Lower lobe of right lung (tissue), 2 donors: ENCODE data around the gene DCXR. TPM values are rescaled to one million over a fixed set of nuclear protein-coding genes. Genes with fewer than 3 reads are reported as not detected.

ENCODE experiments used
- ATAC-seq, 2 donors: fragments of 200-7000 bp; cut with Tn5 transposase; one replicate each; pipeline ENCODE4 v1.9.1; 2020 to 2022; ENCODE audit warnings: mild to moderate bottlenecking in 2 of 2, moderate library complexity in 2 of 2
- DNase-seq: peaks from one replicate; pipeline ENCODE4 v3.0.0-alpha.2; 2020
- H3K27ac ChIP-seq: fragments of 200-600 bp; one replicate; pipeline ENCODE4 v1.8.0; 2022
- H3K27me3 ChIP-seq: fragments of 200-600 bp; one replicate; pipeline ENCODE4 v1.8.0; 2022; ENCODE audit warnings: low read depth
- H3K36me3 ChIP-seq: fragments of 200-600 bp; one replicate; pipeline ENCODE4 v1.8.0; 2022; ENCODE audit warnings: mild to moderate bottlenecking
- H3K4me1 ChIP-seq: fragments of 200-600 bp; one replicate; pipeline ENCODE4 v1.8.0; 2022
- H3K4me3 ChIP-seq: fragments of 200-600 bp; one replicate; pipeline ENCODE4 v1.8.0; 2022; ENCODE audit warnings: mild to moderate bottlenecking
- H3K9me3 ChIP-seq: fragments of 200-600 bp; one replicate; pipeline ENCODE4 v1.8.0; 2022
- intact Hi-C: fragments of 100-400 bp; cut with DNase I; formaldehyde crosslinking; loops from one replicate; pipeline ENCODE4 v1.11.0; 2022
- total RNA-seq: library from RNA; stranded (reverse); fragmentation: NEBNext Ultra II Directional; extraction: Animal tissue kit (Norgen Biotek cat#: 25700); gene quantifications from one replicate; pipeline ENCODE4 v1.2.1, GENCODE V29; 2021
- TF ChIP-seq, protein P1 (sequence below): fragments of 200-600 bp; IDR thresholded peaks from one replicate; pipeline ENCODE4 v1.8.0; 2022; ENCODE audit warnings: antibody characterized with exemption, mild to moderate bottlenecking
- donor health status: DM: no; HTN: yes; CAD: no; lungs with severe emphysema.

Gene DCXR
- total RNA-seq, 1 donor from 2014 or later, result 133 TPM

DNA sequence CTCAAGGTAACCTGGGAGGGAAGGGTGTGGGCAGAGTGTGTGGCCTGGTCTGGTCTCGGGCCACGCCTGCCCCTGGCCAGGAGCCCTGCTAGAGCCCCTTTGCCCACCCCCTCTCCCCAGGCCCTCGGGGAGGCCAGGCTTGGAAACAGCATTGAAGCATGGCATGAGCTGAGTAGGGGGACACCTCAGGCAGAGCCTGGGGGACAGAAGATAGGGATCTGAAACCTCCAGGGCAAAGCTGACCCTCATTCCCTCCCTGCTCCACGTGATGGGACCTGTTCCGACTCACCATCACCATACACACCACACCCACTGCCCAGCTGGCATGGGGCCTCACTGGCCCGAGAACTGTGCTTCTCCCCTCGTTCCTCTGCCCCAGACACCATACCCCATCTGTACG, 11.6 kb upstream of the DCXR start:
- H3K36me3 ChIP-seq, result peaks cover 39% of the 10 kb centered on the region

GRCh38 chr17:82048571-82048971, 11.1 kb upstream of the DCXR start:
- H3K27me3 ChIP-seq, result no peaks in the 10 kb centered on the region
- no peak for ATAC-seq
- no peaks in the 10 kb centered on the region for H3K9me3 ChIP-seq
- peaks cover 34% of the 10 kb centered on the region for H3K4me1 ChIP-seq
- DNase-seq, result no peak
- TF ChIP-seq, protein P1, sequence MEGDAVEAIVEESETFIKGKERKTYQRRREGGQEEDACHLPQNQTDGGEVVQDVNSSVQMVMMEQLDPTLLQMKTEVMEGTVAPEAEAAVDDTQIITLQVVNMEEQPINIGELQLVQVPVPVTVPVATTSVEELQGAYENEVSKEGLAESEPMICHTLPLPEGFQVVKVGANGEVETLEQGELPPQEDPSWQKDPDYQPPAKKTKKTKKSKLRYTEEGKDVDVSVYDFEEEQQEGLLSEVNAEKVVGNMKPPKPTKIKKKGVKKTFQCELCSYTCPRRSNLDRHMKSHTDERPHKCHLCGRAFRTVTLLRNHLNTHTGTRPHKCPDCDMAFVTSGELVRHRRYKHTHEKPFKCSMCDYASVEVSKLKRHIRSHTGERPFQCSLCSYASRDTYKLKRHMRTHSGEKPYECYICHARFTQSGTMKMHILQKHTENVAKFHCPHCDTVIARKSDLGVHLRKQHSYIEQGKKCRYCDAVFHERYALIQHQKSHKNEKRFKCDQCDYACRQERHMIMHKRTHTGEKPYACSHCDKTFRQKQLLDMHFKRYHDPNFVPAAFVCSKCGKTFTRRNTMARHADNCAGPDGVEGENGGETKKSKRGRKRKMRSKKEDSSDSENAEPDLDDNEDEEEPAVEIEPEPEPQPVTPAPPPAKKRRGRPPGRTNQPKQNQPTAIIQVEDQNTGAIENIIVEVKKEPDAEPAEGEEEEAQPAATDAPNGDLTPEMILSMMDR, result no peak
- no peak overlapping the region for H3K27ac ChIP-seq
- peaks cover 34% of the 10 kb centered on the region for H3K36me3 ChIP-seq
- no peak overlapping the region for H3K4me3 ChIP-seq
- intact Hi-C loops, result no loop called here

More for the DNA sequence above, 11.6 kb upstream of the DCXR start:
- intact Hi-C loops, result no loop called here
- TF ChIP-seq, protein P1, result no peak
- no peak overlapping the region for H3K27ac ChIP-seq
- peaks cover 37% of the 10 kb centered on the region for H3K4me1 ChIP-seq
- no peak for ATAC-seq
- no peaks in the 10 kb centered on the region for H3K27me3 ChIP-seq
- no peak overlapping the region for H3K4me3 ChIP-seq
- DNase-seq, result no peak
- H3K9me3 ChIP-seq, result no peaks in the 10 kb centered on the region

DNA sequence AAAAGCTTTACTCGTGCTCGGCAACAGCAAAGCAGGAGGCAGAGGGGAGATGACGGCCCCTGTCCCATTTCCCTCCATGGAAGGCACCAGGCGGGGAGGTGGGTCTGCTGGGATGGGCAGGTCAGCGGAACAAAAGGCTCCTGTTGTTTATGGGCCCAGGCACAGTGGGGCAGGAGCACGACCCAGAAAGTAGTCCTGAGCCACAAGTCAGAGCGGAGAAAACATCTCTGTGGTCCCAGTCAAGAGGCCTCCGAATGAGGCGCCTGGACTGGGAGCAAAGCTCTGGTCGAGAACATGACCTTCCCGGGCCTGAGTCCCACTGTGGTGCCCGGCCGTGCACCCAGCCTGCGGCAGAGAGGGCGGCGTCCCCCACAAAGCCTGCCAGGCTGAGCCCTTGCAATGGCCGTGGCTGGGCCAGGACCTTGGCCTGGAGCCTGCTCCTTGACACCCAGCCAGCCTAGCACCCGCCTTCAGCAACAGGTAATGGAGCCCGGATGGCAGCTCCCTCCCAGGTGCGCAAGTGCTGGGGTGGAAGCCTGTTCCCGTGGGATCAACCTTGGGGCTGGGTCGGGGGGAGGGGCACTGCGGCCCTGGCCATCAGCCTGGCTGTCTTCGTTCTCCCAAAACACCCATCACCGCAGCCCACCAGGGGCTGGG, 10.5 kb upstream of the DCXR start:
- no peak overlapping the region for H3K4me3 ChIP-seq
- ATAC-seq (no peak), DNase-seq (no peak)
- no peaks in the 10 kb centered on the region for H3K9me3 ChIP-seq
- intact Hi-C loops, result no loop called here
- peaks cover 29% of the 10 kb centered on the region for H3K36me3 ChIP-seq
- H3K4me1 ChIP-seq, result peaks cover 28% of the 10 kb centered on the region
- no peaks in the 10 kb centered on the region for H3K27me3 ChIP-seq
- no peak overlapping the region for H3K27ac ChIP-seq
- TF ChIP-seq, protein P1, result no peak

- ATAC-seq, result no peak
- no peak for DNase-seq
Observed at GRCh38 chr17:82047379-82047778, 9.9 kb upstream of the DCXR start.

DNA sequence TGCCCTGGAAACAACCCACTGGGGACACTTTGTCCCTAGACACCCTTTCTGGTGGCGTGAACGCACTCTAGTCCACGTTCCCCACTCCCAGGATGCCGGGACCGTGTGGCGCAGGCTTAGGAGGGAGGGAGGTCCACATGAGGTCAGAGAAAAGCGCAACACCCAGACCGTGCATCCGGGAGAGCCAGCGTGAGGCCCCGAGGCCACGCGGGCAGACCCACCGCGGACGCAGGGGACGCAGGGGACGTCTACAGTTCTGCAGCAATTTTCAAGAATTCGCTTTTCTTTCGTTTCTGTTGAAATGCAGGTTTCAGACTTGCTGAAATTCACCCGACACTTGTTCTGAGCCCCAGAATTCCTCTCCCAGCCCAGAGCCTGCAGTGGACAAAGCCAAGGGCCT, 9.4 kb upstream of the DCXR start:
- no peak for ATAC-seq
- Histone ChIP-seq H3K27ac (no peak overlapping the region), H3K27me3 (no peaks in the 10 kb centered on the region), H3K9me3 (no peaks in the 10 kb centered on the region), H3K4me1 (peaks cover 20% of the 10 kb centered on the region), H3K4me3 (no peak overlapping the region), H3K36me3 (peaks cover 29% of the 10 kb centered on the region)
- no peak for DNase-seq
- TF ChIP-seq, protein P1, result no peak
- intact Hi-C loops, result no loop called here

More at GRCh38 chr17:82047379-82047778, 9.9 kb upstream of the DCXR start:
- H3K27ac ChIP-seq, result no peak overlapping the region
- H3K27me3 ChIP-seq, result no peaks in the 10 kb centered on the region
- H3K4me1 ChIP-seq, result peaks cover 22% of the 10 kb centered on the region
- H3K36me3 ChIP-seq, result peaks cover 29% of the 10 kb centered on the region
- intact Hi-C loops, result no loop called here
- TF ChIP-seq, protein P1, result no peak
- H3K4me3 ChIP-seq, result no peak overlapping the region
- no peaks in the 10 kb centered on the region for H3K9me3 ChIP-seq
